ENCODE results near the gene PSMG2.

PSMG2 gene

GRCh38 chr18:12768625-12769024, 65.8 kb downstream of the PSMG2 start:
- H3K9me3 Mint-ChIP-seq, result no peaks in the 10 kb centered on the region
- H3K27ac Mint-ChIP-seq, result no peak overlapping the region
- H3K36me3 Mint-ChIP-seq, result no peaks in the 10 kb centered on the region
- H3K27me3 Mint-ChIP-seq, result peaks cover 19% of the 10 kb centered on the region
- no peaks in the 10 kb centered on the region for H3K4me1 Mint-ChIP-seq
- no peak for ATAC-seq
- no peak overlapping the region for H3K4me3 Mint-ChIP-seq

- H3K9me3 Mint-ChIP-seq, result no peaks in the 10 kb centered on the region
- H3K4me3 Mint-ChIP-seq, result no peak overlapping the region
- ATAC-seq, result no peak
- H3K4me1 Mint-ChIP-seq, result no peaks in the 10 kb centered on the region
- peaks cover 19% of the 10 kb centered on the region for H3K27me3 Mint-ChIP-seq
- H3K36me3 Mint-ChIP-seq, result no peaks in the 10 kb centered on the region
- H3K27ac Mint-ChIP-seq, result no peak overlapping the region
Measured at GRCh38 chr18:12769136-12769535, 66.3 kb downstream of the PSMG2 start.

DNA sequence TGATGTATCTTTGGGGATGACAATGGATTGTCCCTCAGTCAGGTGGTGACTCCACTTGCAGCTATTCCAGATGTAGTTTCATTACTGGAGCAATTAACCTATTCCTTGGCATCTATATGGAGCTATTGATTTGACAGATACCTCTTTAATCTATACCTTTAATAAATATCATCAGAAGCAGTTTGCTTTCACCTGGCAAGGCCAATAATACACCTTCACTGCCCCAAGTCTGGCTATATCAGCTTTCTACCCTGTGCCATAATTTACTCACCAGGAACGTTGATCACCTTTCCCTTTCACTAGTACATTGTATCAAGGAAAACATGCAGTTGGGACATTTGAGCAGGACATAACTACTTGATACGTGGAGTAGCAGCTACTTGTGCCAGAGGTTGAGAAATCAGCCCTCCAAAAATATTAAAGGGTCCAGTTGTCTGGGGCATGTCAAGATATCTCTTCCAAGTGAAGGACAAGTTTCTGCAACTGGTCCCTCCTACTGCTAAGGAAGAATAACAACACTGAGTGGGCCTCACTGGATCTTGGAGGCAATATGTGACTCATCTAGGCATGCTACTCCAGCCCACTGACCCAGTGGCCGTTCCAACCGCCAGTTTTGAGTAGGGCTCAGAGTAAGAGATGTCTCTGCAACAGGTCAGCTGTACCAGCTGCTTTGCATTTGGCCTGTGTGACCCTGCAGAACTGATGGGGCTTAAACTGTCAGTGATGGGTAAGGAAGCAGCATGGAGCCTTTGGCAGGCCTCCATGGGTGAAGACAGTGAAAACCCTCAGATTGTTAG, 67.0 kb downstream of the PSMG2 start:
- Mint-ChIP-seq H3K4me1 (no peaks in the 10 kb centered on the region), H3K36me3 (no peaks in the 10 kb centered on the region), H3K27me3 (peaks cover 19% of the 10 kb centered on the region), H3K27ac (no peak overlapping the region), H3K4me3 (no peak overlapping the region), H3K9me3 (no peaks in the 10 kb centered on the region)
- ATAC-seq, result no peak

DNA sequence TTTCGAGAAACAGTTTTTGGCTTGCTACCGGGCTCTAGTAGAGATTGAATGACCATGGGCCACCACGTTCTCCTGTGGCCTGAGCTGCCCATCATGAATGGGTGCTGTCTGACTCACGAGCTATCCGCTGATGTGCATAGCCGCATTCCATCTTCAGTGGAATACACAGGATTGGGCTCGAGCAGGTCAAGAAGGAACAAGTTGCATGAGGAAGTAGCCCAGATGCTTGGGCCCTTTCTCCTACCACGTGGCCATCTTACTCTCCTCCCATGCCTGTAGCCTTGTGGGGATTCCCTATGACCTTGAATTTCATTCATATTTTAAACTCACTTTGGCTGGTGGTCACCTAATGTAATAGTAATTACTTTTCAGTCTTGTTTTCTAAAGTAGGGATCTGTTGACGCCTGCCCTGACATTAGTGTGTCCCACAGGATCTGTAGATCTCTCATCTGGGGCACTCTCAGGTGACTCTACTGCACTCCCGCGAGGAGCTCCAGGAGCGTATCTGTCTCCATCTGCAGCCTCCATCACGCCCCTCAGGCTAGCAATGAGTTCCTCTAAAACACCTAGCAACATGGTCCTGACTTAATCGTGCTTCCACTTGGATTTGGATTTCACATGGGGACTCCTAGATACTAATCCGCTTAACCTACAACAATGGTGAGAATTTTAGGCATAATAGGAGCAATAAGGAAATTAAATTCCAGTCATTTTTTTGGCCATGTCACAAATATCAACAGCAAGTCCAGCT, 67.8 kb downstream of the PSMG2 start:
- peaks cover 19% of the 10 kb centered on the region for H3K27me3 Mint-ChIP-seq
- ATAC-seq, result no peak
- H3K4me3 Mint-ChIP-seq, result no peak overlapping the region
- no peaks in the 10 kb centered on the region for H3K9me3 Mint-ChIP-seq
- H3K4me1 Mint-ChIP-seq, result no peaks in the 10 kb centered on the region
- no peak overlapping the region for H3K27ac Mint-ChIP-seq
- H3K36me3 Mint-ChIP-seq, result no peaks in the 10 kb centered on the region

DNA sequence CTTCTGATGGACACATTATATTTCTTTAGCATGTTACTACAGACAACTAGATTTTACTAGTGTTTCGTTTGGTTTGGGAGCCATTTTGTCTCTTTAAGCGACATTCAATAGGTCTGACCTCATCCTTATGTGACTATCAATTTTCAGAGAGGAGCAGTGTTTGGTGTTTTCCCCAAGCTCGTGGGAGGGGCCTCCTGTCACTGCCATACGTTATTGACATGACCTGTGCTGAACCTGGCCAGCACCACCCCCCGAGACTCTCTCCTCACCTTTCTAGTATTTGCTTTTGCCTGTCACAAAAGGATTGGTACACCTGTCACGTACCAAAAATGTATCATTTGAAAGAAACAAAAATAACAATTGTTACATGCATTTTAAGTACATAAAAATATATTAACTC, 69.3 kb downstream of the PSMG2 start:
- H3K9me3 Mint-ChIP-seq, result no peaks in the 10 kb centered on the region
- H3K27me3 Mint-ChIP-seq, result peaks cover 12% of the 10 kb centered on the region
- ATAC-seq, result no peak
- H3K36me3 Mint-ChIP-seq, result no peaks in the 10 kb centered on the region
- H3K4me3 Mint-ChIP-seq, result no peak overlapping the region
- H3K4me1 Mint-ChIP-seq, result no peaks in the 10 kb centered on the region
- H3K27ac Mint-ChIP-seq, result no peak overlapping the region

GRCh38 chr18:12773369-12773768, 70.5 kb downstream of the PSMG2 start:
- ATAC-seq, result no peak
- H3K27ac Mint-ChIP-seq, result no peak overlapping the region
- no peaks in the 10 kb centered on the region for H3K36me3 Mint-ChIP-seq
- no peaks in the 10 kb centered on the region for H3K4me1 Mint-ChIP-seq
- no peak overlapping the region for H3K4me3 Mint-ChIP-seq
- no peaks in the 10 kb centered on the region for H3K27me3 Mint-ChIP-seq
- H3K9me3 Mint-ChIP-seq, result no peaks in the 10 kb centered on the region

- no peaks in the 10 kb centered on the region for H3K9me3 Mint-ChIP-seq
- no peak overlapping the region for H3K4me3 Mint-ChIP-seq
- H3K27me3 Mint-ChIP-seq, result no peaks in the 10 kb centered on the region
- H3K4me1 Mint-ChIP-seq, result no peaks in the 10 kb centered on the region
- no peaks in the 10 kb centered on the region for H3K36me3 Mint-ChIP-seq
- ATAC-seq, result no peak
- H3K27ac Mint-ChIP-seq, result no peak overlapping the region
Measured at GRCh38 chr18:12774982-12775381, 72.1 kb downstream of the PSMG2 start.
